CD4-positive, alpha-beta T cell (primary cell): ENCODE results near the gene CLPX. TPM values are rescaled to one million over a fixed set of nuclear protein-coding genes. Genes with fewer than 3 reads are reported as not detected.
"Not testable (repeated sequence)": the region's sequence is repeated elsewhere in the genome, so short reads cannot be mapped to it uniquely, and the experiment has no call there.

Experiments used
- ATAC-seq: fragments of 200-7000 bp; cut with Tn5 transposase; one replicate; pipeline ENCODE4 v1.10.0; 2022; ENCODE audit warnings: mild to moderate bottlenecking; ENCODE audit not compliant: poor library complexity
- CTCF ChIA-PET: fragments of 350-600 bp; sonication (Branson Sonifier 250); formaldehyde crosslinking; loops from one replicate; lab custom pipeline; 2021; ENCODE audit warnings: antibody characterized with exemption, inconsistent platforms; lab: Charles Lee
- POLR2A ChIA-PET: fragments of 350-600 bp; sonication (Branson Sonifier 250); formaldehyde crosslinking; loops from one replicate; lab custom pipeline; 2021; ENCODE audit warnings: antibody characterized with exemption, inconsistent platforms; lab: Charles Lee
- DNase-seq, 14 experiments: peaks; one replicate each; pipeline ENCODE4 v3.0.0-alpha.2; 2013 to 2020; ENCODE audit warnings: mixed read lengths in 2 of 14
- H3K27ac ChIP-seq, 2 donors: one replicate each; pipeline versions ENCODE4 v1.5.1 to v1.7.0; 2013; ENCODE audit warnings: low read length in 2 of 2, low read depth in 1 of 2, mild to moderate bottlenecking in 1 of 2
- H3K27me3 ChIP-seq, 2 experiments: 1 replicate in 1 of 2; 2 replicates in 1 of 2; pipeline versions ENCODE4 v1.6.1 to v1.7.0; 2013; ENCODE audit warnings: low read length in 2 of 2, control low read depth in 1 of 2, mild to moderate bottlenecking in 1 of 2, moderate library complexity in 1 of 2; ENCODE audit not compliant: insufficient read depth in 2 of 2, control insufficient read depth in 1 of 2
- H3K36me3 ChIP-seq: one replicate; pipeline ENCODE4 v1.6.1; 2013; ENCODE audit warnings: low read length, control low read depth; ENCODE audit not compliant: insufficient read depth
- H3K4me1 ChIP-seq: one replicate; pipeline ENCODE4 v1.6.1; 2013; ENCODE audit warnings: low read length, control low read depth; ENCODE audit not compliant: insufficient read depth
- H3K4me3 ChIP-seq: one replicate; pipeline ENCODE4 v1.5.1; 2013; ENCODE audit warnings: mild to moderate bottlenecking, low read length, moderate library complexity
- H3K9me3 ChIP-seq, 2 experiments: 1 replicate in 1 of 2; 2 replicates in 1 of 2; pipeline versions ENCODE4 v1.6.1 to v1.7.0; 2013; ENCODE audit warnings: low read length in 2 of 2, mild to moderate bottlenecking in 2 of 2, control low read depth in 1 of 2, moderate library complexity in 1 of 2; ENCODE audit not compliant: control insufficient read depth in 1 of 2, insufficient read depth in 1 of 2
- H3K27ac Mint-ChIP-seq: one replicate; pipeline ENCODE4 v1.8.0; 2020; ENCODE audit warnings: mixed read lengths
- H3K27me3 Mint-ChIP-seq: one replicate; pipeline ENCODE4 v1.8.0; 2021; ENCODE audit warnings: mixed read lengths
- H3K36me3 Mint-ChIP-seq: one replicate; pipeline ENCODE4 v1.8.0; 2021; ENCODE audit warnings: low read depth, mixed read lengths
- H3K4me1 Mint-ChIP-seq: one replicate; pipeline ENCODE4 v1.8.0; 2021; ENCODE audit warnings: low read depth, mixed read lengths
- H3K4me3 Mint-ChIP-seq: one replicate; pipeline ENCODE4 v1.8.0; 2020; ENCODE audit warnings: mild to moderate bottlenecking, mixed read lengths
- H3K9me3 Mint-ChIP-seq: one replicate; pipeline ENCODE4 v1.8.0; 2020; ENCODE audit warnings: mixed read lengths
- CTCF ChIP-seq: fragments of 200-600 bp; IDR thresholded peaks from one replicate; pipeline ENCODE4 v1.8.0; 2022; ENCODE audit warnings: antibody characterized with exemption, mild to moderate bottlenecking
- intact Hi-C, 2 experiments: fragments of 100-400 bp; cut with DNase I in 1 of 2; cut with micrococcal nuclease in 1 of 2; formaldehyde crosslinking; loops; one replicate each; pipeline versions ENCODE4 v1.15.1 to v1.9.0; 2023 to 2025; cut with DNase I, micrococcal nuclease
- total RNA-seq, 174 experiments: library from RNA in 2 of 174; stranded (reverse) in 2 of 174; gene quantifications; one replicate each; pipeline ENCODE4 v1.2.3 and lab custom pipeline; 2021 to 2026

The CLPX gene
- total RNA-seq, 2 experiments from 2014 or later, result 29.1 to 36.3 TPM

- CTCF ChIA-PET, result no interaction called here
- Mint-ChIP-seq H3K36me3 (no peaks in the 10 kb centered on the region), H3K27ac (no peak overlapping the region), H3K9me3 (no peaks in the 10 kb centered on the region), H3K4me1 (no peaks in the 10 kb centered on the region), H3K4me3 (no peak overlapping the region), H3K27me3 (no peaks in the 10 kb centered on the region)
- no peak overlapping the region for H3K4me3 ChIP-seq
- H3K36me3 ChIP-seq, result no peaks in the 10 kb centered on the region
- no peak for DNase-seq
- intact Hi-C loops, result no loop called here
- POLR2A ChIA-PET, result no interaction called here
- no peak for TF ChIP-seq CTCF
- ATAC-seq, result no peak
- H3K4me1 ChIP-seq, result no peaks in the 10 kb centered on the region
- H3K27me3 ChIP-seq, result no peaks in the 10 kb centered on the region
- H3K27ac ChIP-seq, result no peak overlapping the region
- H3K9me3 ChIP-seq, result no peaks in the 10 kb centered on the region
These were observed 46.2 kb upstream of the CLPX start for GRCh38 chr15:65231306-65231705.

GRCh38 chr15:65226901-65227300 lies 41.8 kb upstream of the CLPX start:
- H3K4me3 Mint-ChIP-seq, H3K36me3 Mint-ChIP-seq, H3K27ac Mint-ChIP-seq, H3K36me3 ChIP-seq, intact Hi-C loops, POLR2A ChIA-PET, H3K27ac ChIP-seq, H3K9me3 ChIP-seq, H3K4me1 Mint-ChIP-seq, H3K9me3 Mint-ChIP-seq, H3K4me1 ChIP-seq, ATAC-seq, DNase-seq, H3K4me3 ChIP-seq, CTCF ChIA-PET, H3K27me3 Mint-ChIP-seq, H3K27me3 ChIP-seq: not testable (repeated sequence)

DNA sequence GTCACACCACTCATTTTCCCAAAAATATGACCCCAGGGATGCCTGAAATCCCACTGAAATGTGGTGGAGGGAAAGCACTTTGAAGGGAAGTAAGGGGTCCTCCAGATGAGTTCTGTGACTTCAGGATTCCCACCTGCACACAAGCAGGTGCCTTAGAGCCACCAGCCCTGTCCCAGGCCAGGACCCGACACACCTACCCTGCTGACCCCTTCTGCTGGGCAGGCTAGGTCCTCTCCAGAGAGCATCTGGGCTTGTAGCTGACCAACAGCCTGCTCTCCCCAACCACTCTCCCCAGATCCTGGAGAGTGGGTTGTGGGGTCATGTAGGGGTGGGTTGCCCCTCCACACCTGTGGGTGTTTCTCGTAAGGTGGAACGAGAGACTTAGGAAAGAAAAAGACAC lies 41.1 kb upstream of the CLPX start:
- no peaks in the 10 kb centered on the region for H3K36me3 ChIP-seq
- H3K4me3 Mint-ChIP-seq, result no peak overlapping the region
- ChIA-PET CTCF (interaction anchor here (1.1 kb wide), 1 partner anchor 48 kb away, joined by 3 read pairs; no protein-coding TSS in a partner anchor), POLR2A (interaction anchor here (0.6 kb wide), 1 partner anchor 9 kb away, joined by 3 read pairs; no protein-coding TSS in a partner anchor)
- intact Hi-C loops, result no loop called here
- TF ChIP-seq CTCF, result no peak
- ATAC-seq, result no peak
- H3K27ac Mint-ChIP-seq, result no peak overlapping the region
- H3K36me3 Mint-ChIP-seq, result no peaks in the 10 kb centered on the region
- H3K4me3 ChIP-seq, result no peak overlapping the region
- no peaks in the 10 kb centered on the region for H3K4me1 ChIP-seq
- no peaks in the 10 kb centered on the region for H3K4me1 Mint-ChIP-seq
- H3K9me3 Mint-ChIP-seq, result no peaks in the 10 kb centered on the region
- DNase-seq, result no peak
- H3K27ac ChIP-seq, result no peak overlapping the region
- H3K9me3 ChIP-seq, result no peaks in the 10 kb centered on the region
- H3K27me3 ChIP-seq, result no peaks in the 10 kb centered on the region
- H3K27me3 Mint-ChIP-seq, result no peaks in the 10 kb centered on the region

- H3K36me3 ChIP-seq, result no peaks in the 10 kb centered on the region
- H3K4me1 ChIP-seq, result no peaks in the 10 kb centered on the region
- no peaks in the 10 kb centered on the region for H3K9me3 ChIP-seq
- no peak overlapping the region for H3K4me3 ChIP-seq
- Mint-ChIP-seq H3K4me3 (no peak overlapping the region), H3K4me1 (no peaks in the 10 kb centered on the region), H3K9me3 (no peaks in the 10 kb centered on the region), H3K27ac (no peak overlapping the region), H3K36me3 (no peaks in the 10 kb centered on the region), H3K27me3 (no peaks in the 10 kb centered on the region)
- DNase-seq (no peak), ATAC-seq (no peak)
- no peaks in the 10 kb centered on the region for H3K27me3 ChIP-seq
- CTCF ChIA-PET, result no interaction called here
- intact Hi-C loops, result no loop called here
- no peak overlapping the region for H3K27ac ChIP-seq
- no peak for TF ChIP-seq CTCF
- POLR2A ChIA-PET, result no interaction called here
These were observed 38.9 kb upstream of the CLPX start for GRCh38 chr15:65223996-65224395.
